Muscle of leg (tissue), 11 donors: ENCODE results near the gene TSPO2. TPM values are rescaled to one million over a fixed set of nuclear protein-coding genes. Genes with fewer than 3 reads are reported as not detected.

ENCODE experiments used
- DNase-seq: peaks from one replicate; pipeline ENCODE4 v3.0.0; 2013
- H3K27ac ChIP-seq: one replicate; pipeline ENCODE4 v1.5.1; 2013; ENCODE audit warnings: mild to moderate bottlenecking, low read length, control low read depth
- H3K27me3 ChIP-seq: one replicate; pipeline ENCODE4 v1.6.1; 2013; ENCODE audit warnings: low read length; ENCODE audit not compliant: control insufficient read depth, insufficient read depth
- H3K36me3 ChIP-seq: one replicate; pipeline ENCODE4 v1.6.1; 2013; ENCODE audit warnings: low read length; ENCODE audit not compliant: control insufficient read depth, insufficient read depth
- H3K4me1 ChIP-seq: one replicate; pipeline ENCODE4 v1.6.1; 2013; ENCODE audit warnings: low read length; ENCODE audit not compliant: control insufficient read depth, insufficient read depth
- H3K4me3 ChIP-seq: one replicate; pipeline ENCODE4 v1.5.1; 2013; ENCODE audit warnings: low read length, control low read depth
- H3K9me3 ChIP-seq: replicated peaks from 2 replicates; pipeline ENCODE4 v1.6.1; 2013; ENCODE audit warnings: low read depth, low read length; ENCODE audit not compliant: control insufficient read depth
- WGBS: methylation state at CpG from one replicate; pipeline ENCODE4 v1.1.5; 2013; ENCODE audit warnings: missing lambda C conversion rate; ENCODE audit not compliant: insufficient coverage; 5-methylcytosine and 5-hydroxymethylcytosine counted together
- polyA plus RNA-seq, 8 donors: library from polyadenylated mRNA; unstranded; fragments of 120-200 nt; gene quantifications; one replicate each; pipeline versions ENCODE4 v1.2.1 to v1.2.3, GENCODE V29; 2013; ENCODE audit warnings: inconsistent platforms in 1 of 8, low replicate concordance in 1 of 8; ENCODE audit not compliant: insufficient read length in 8 of 8, insufficient read depth in 1 of 8
- total RNA-seq: library from RNA; stranded (reverse); fragments of 120-200 nt; gene quantifications from one replicate; pipeline ENCODE4 v1.2.4, GENCODE V29; 2013

Gene TSPO2
- total and polyA plus RNA-seq, 9 donors: 0.22 to 1.8 (median 0.85) TPM

GRCh38 chr6:41049521-41049920, 7.3 kb downstream of the TSPO2 start:
- peak overlapping the region; percentile 92 for H3K27ac ChIP-seq
- H3K4me1 ChIP-seq: peaks cover 83% of the 10 kb centered on the region
- 29% methylated on average over 1 of the region's 1 CpG for WGBS
- DNase-seq: peak; percentile 83
- no peaks in the 10 kb centered on the region for H3K9me3 ChIP-seq
- no peak overlapping the region for H3K4me3 ChIP-seq
- H3K27me3 ChIP-seq: no peaks in the 10 kb centered on the region
- H3K36me3 ChIP-seq: peaks cover 5% of the 10 kb centered on the region

- H3K27ac ChIP-seq: peak overlapping the region; percentile 92
- WGBS: 78% methylated on average over 5 of the region's 7 CpGs
- DNase-seq: no peak
- H3K4me3 ChIP-seq: no peak overlapping the region
- no peaks in the 10 kb centered on the region for H3K9me3 ChIP-seq
- peaks cover 9% of the 10 kb centered on the region for H3K36me3 ChIP-seq
- H3K27me3 ChIP-seq: no peaks in the 10 kb centered on the region
- H3K4me1 ChIP-seq: peaks cover 83% of the 10 kb centered on the region
Observed at GRCh38 chr6:41049955-41050354, 7.7 kb downstream of the TSPO2 start.

- Histone ChIP-seq H3K27ac (peak overlapping the region; percentile 92), H3K27me3 (no peaks in the 10 kb centered on the region), H3K4me1 (peaks cover 82% of the 10 kb centered on the region), H3K9me3 (no peaks in the 10 kb centered on the region), H3K4me3 (no peak overlapping the region), H3K36me3 (peaks cover 9% of the 10 kb centered on the region)
- WGBS: no CpG with 5 or more reads among the region's 3 CpGs
- no peak for DNase-seq
Observed at GRCh38 chr6:41050536-41050935, 8.3 kb downstream of the TSPO2 start.

- DNase-seq: no peak
- no peaks in the 10 kb centered on the region for H3K27me3 ChIP-seq
- H3K27ac ChIP-seq: peak overlapping the region; percentile 83
- peaks cover 70% of the 10 kb centered on the region for H3K4me1 ChIP-seq
- H3K4me3 ChIP-seq: no peak overlapping the region
- H3K9me3 ChIP-seq: no peaks in the 10 kb centered on the region
- 65% methylated on average over 5 of the region's 5 CpGs for WGBS
- H3K36me3 ChIP-seq: peaks cover 19% of the 10 kb centered on the region
Observed at GRCh38 chr6:41051873-41052272, 9.6 kb downstream of the TSPO2 start.

- Histone ChIP-seq H3K27me3 (no peaks in the 10 kb centered on the region), H3K9me3 (no peaks in the 10 kb centered on the region), H3K4me3 (peak within 1 kb of the TSS; percentile 65), H3K4me1 (peaks cover 58% of the 10 kb centered on the region), H3K27ac (peak within 1 kb of the TSS; percentile 95), H3K36me3 (peaks cover 27% of the 10 kb centered on the region)
- DNase-seq: peak; percentile 77
- 17% methylated on average over 3 of the region's 5 CpGs for WGBS
Observed at GRCh38 chr6:41053041-41053440, 10.8 kb downstream of the TSPO2 start, which contains the start of gene APOBEC2. TSS of gene APOBEC2 (plus strand) at chr6:41053202. CDS start at chr6:41053348, 146 bp downstream.

GRCh38 chr6:41054511-41054910, 12.2 kb downstream of the TSPO2 start:
- Histone ChIP-seq H3K36me3 (peaks cover 30% of the 10 kb centered on the region), H3K27me3 (no peaks in the 10 kb centered on the region), H3K27ac (peak overlapping the region; percentile 95), H3K4me1 (peaks cover 55% of the 10 kb centered on the region), H3K4me3 (peak overlapping the region; percentile 65), H3K9me3 (no peaks in the 10 kb centered on the region)
- no peak for DNase-seq
- no CpG with 5 or more reads among the region's 3 CpGs for WGBS

- Histone ChIP-seq H3K9me3 (no peaks in the 10 kb centered on the region), H3K4me1 (peaks cover 49% of the 10 kb centered on the region), H3K36me3 (peaks cover 32% of the 10 kb centered on the region), H3K27me3 (no peaks in the 10 kb centered on the region), H3K4me3 (peak overlapping the region; percentile 65), H3K27ac (peak overlapping the region; percentile 95)
- DNase-seq: peak; percentile 60
- 21% methylated on average over 2 of the region's 3 CpGs for whole genome bisulfite sequencing
Observed at GRCh38 chr6:41055149-41055548, 12.9 kb downstream of the TSPO2 start.

- Histone ChIP-seq H3K4me1 (peaks cover 34% of the 10 kb centered on the region), H3K27me3 (no peaks in the 10 kb centered on the region), H3K9me3 (no peaks in the 10 kb centered on the region), H3K36me3 (peaks cover 36% of the 10 kb centered on the region), H3K27ac (peak overlapping the region; percentile 95), H3K4me3 (peak overlapping the region; percentile 65)
- 43% methylated on average over 1 of the region's 6 CpGs for WGBS
- DNase-seq: no peak
Observed at GRCh38 chr6:41056768-41057490, 14.7 kb downstream of the TSPO2 start.

GRCh38 chr6:41058783-41059181, 16.5 kb downstream of the TSPO2 start:
- 50% methylated on average over 2 of the region's 2 CpGs for WGBS
- H3K9me3 ChIP-seq: no peaks in the 10 kb centered on the region
- H3K4me1 ChIP-seq: peaks cover 18% of the 10 kb centered on the region
- peak overlapping the region; percentile 6 for H3K4me3 ChIP-seq
- peak overlapping the region; percentile 88 for H3K27ac ChIP-seq
- peak; percentile 46 for DNase-seq
- no peaks in the 10 kb centered on the region for H3K27me3 ChIP-seq
- peaks cover 38% of the 10 kb centered on the region for H3K36me3 ChIP-seq

- Histone ChIP-seq H3K4me1 (peaks cover 21% of the 10 kb centered on the region), H3K4me3 (no peak overlapping the region), H3K36me3 (peaks cover 43% of the 10 kb centered on the region), H3K9me3 (no peaks in the 10 kb centered on the region), H3K27ac (peak overlapping the region; percentile 88), H3K27me3 (no peaks in the 10 kb centered on the region)
- no CpG with 5 or more reads among the region's 1 CpG for WGBS
- DNase-seq: peak; percentile 35
Observed at GRCh38 chr6:41059556-41059955, 17.3 kb downstream of the TSPO2 start.
